ENCODE results near the gene ZKSCAN3.
A peak's percentile ranks its signal among the peaks of the same experiment; 100 is the strongest.

ZKSCAN3 gene

DNA sequence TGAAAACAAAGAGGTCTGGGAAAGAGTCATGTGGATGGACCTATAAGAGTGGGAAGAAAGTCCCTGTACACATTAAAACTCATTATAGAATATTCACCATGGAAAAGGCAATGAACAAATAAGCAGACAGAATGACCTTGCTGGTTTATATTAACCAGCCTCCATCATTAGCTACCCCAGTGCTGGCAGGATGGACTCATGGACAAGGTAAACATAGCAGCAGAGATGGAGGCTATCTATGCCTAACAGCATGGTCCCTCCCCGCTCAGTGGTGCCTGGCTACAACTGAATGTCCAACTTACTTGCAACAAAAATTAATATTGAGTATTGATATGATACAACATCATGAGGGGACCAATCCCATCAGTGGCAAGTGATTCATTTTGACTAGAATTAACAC lies 4.5 kb upstream of the ZKSCAN3 start:
- Histone ChIP-seq H3K9ac (ENCODE audit: low read depth, low read length) (no peak overlapping the region), H3K4me1 (ENCODE audit: insufficient read depth, low read length) (no peaks in the 10 kb centered on the region), H3K27me3 (ENCODE audit: insufficient read depth, low read length) (peaks cover 26% of the 10 kb centered on the region), H3K27ac (ENCODE audit: low read depth, low read length) (no peak overlapping the region), H3K36me3 (ENCODE audit: insufficient read depth, low read length) (no peaks in the 10 kb centered on the region), H3K4me3 (ENCODE audit: low read length) (no peak overlapping the region), H3K9me3 (ENCODE audit: insufficient read depth, low read depth, low read length) (no peaks in the 10 kb centered on the region)
- no CpG with 5 or more reads among the region's 1 CpG for WGBS

GRCh38 chr6:28347119-28347518 lies 2.6 kb upstream of the ZKSCAN3 start:
- no peak overlapping the region for H3K27ac ChIP-seq (ENCODE audit: low read depth, low read length)
- peaks cover 26% of the 10 kb centered on the region for H3K27me3 ChIP-seq (ENCODE audit: insufficient read depth, low read length)
- H3K9ac ChIP-seq (ENCODE audit: low read depth, low read length) = no peak overlapping the region
- no peaks in the 10 kb centered on the region for H3K36me3 ChIP-seq (ENCODE audit: insufficient read depth, low read length)
- 12% methylated on average over 1 of the region's 2 CpGs for WGBS
- 0 out of 2 replicates have a peak, but pooled peaks cover 7% of the 10 kb centered on the region for H3K4me1 ChIP-seq (ENCODE audit: insufficient read depth, low read length)
- H3K4me3 ChIP-seq (ENCODE audit: low read length) = no peak overlapping the region
- H3K9me3 ChIP-seq (ENCODE audit: insufficient read depth, low read depth, low read length) = no peaks in the 10 kb centered on the region

GRCh38 chr6:28349344-28349891 lies 329 bp upstream of the ZKSCAN3 start:
- peak overlapping the region; percentile 83; the same call in 1 of the 2 replicates for H3K9ac ChIP-seq (ENCODE audit: low read depth, low read length)
- no peak overlapping the region for H3K27ac ChIP-seq (ENCODE audit: low read depth, low read length)
- H3K9me3 ChIP-seq (ENCODE audit: insufficient read depth, low read depth, low read length) = 0 out of 2 replicates have a peak, but pooled peaks cover 4% of the 10 kb centered on the region
- peak overlapping the region; percentile 76 for H3K4me3 ChIP-seq (ENCODE audit: low read length)
- WGBS = 0% methylated on average over 8 of the region's 9 CpGs
- 0 out of 2 replicates have a peak, but pooled peaks cover 6% of the 10 kb centered on the region for H3K36me3 ChIP-seq (ENCODE audit: insufficient read depth, low read length)
- H3K4me1 ChIP-seq (ENCODE audit: insufficient read depth, low read length) = 0 out of 2 replicates have a peak, but pooled peaks cover 7% of the 10 kb centered on the region
- H3K27me3 ChIP-seq (ENCODE audit: insufficient read depth, low read length) = peaks cover 20% of the 10 kb centered on the region

GRCh38 chr6:28351087-28351486 lies 1.3 kb downstream of the ZKSCAN3 start:
- no peak overlapping the region for H3K9ac ChIP-seq (ENCODE audit: low read depth, low read length)
- H3K27ac ChIP-seq (ENCODE audit: low read depth, low read length) = no peak overlapping the region

GRCh38 chr6:28351493-28351925 lies 1.8 kb downstream of the ZKSCAN3 start:
- no peak overlapping the region for H3K27ac ChIP-seq (ENCODE audit: low read depth, low read length)
- H3K9ac ChIP-seq (ENCODE audit: low read depth, low read length) = no peak overlapping the region
- WGBS = 86% methylated on average over 1 of the region's 2 CpGs
- 0 out of 2 replicates have a peak, but pooled peaks cover 6% of the 10 kb centered on the region for H3K36me3 ChIP-seq (ENCODE audit: insufficient read depth, low read length)
- 0 out of 2 replicates have a peak, but pooled peaks cover 4% of the 10 kb centered on the region for H3K9me3 ChIP-seq (ENCODE audit: insufficient read depth, low read depth, low read length)
- peak overlapping the region; percentile 76 for H3K4me3 ChIP-seq (ENCODE audit: low read length)
- H3K27me3 ChIP-seq (ENCODE audit: insufficient read depth, low read length) = peaks cover 8% of the 10 kb centered on the region; the same call in 1 of the 2 replicates
- H3K4me1 ChIP-seq (ENCODE audit: insufficient read depth, low read length) = peaks cover 10% of the 10 kb centered on the region; the same call in 1 of the 2 replicates

More at GRCh38 chr6:28351087-28351486, 1.3 kb downstream of the ZKSCAN3 start:
- Histone ChIP-seq H3K4me1 (ENCODE audit: insufficient read depth, low read length) (peaks cover 10% of the 10 kb centered on the region; the same call in 1 of the 2 replicates), H3K4me3 (ENCODE audit: low read length) (peak overlapping the region; percentile 76), H3K9me3 (ENCODE audit: insufficient read depth, low read depth, low read length) (0 out of 2 replicates have a peak, but pooled peaks cover 4% of the 10 kb centered on the region), H3K36me3 (ENCODE audit: insufficient read depth, low read length) (0 out of 2 replicates have a peak, but pooled peaks cover 6% of the 10 kb centered on the region), H3K27me3 (ENCODE audit: insufficient read depth, low read length) (peaks cover 9% of the 10 kb centered on the region)
- WGBS = 80% methylated on average over 2 of the region's 2 CpGs

GRCh38 chr6:28353356-28353755 lies 3.6 kb downstream of the ZKSCAN3 start:
- 95% methylated on average over 3 of the region's 3 CpGs for WGBS
- H3K4me1 ChIP-seq (ENCODE audit: insufficient read depth, low read length) = peaks cover 10% of the 10 kb centered on the region; the same call in 1 of the 2 replicates

DNA sequence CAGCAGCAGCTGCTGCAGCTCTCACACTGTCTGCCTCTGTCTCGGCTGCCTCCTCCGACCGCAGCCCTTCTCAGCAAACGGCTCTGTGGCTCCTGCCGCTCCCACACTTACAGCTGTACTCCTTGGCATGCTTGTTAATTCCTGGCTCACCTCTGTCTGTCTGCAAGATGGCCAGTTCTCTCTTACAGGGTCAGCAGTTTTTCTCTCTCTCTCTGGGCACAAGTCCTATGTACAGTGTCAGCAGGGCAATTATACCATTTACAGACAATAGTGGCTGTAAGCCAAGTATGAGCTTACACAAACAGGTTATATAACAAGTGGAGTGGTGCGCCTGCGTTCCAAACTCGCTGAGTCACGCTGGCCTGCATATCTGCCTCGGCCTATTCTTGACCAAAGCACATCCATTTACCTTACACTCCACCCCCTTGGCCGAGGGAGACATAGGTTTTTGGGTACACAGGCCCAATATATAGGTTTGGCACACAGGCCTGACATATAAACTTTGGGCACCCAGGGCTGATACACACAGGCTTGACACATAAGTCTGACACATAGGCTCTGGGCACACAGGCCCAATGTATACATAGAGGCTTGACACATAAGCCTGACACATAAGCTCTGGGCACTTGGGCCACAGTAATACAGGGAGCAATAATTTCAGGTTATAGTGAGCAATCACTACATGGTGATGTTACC lies 4.4 kb downstream of the ZKSCAN3 start:
- H3K9ac ChIP-seq (ENCODE audit: low read depth, low read length) = no peak overlapping the region
- no peak overlapping the region for H3K4me3 ChIP-seq (ENCODE audit: low read length)
- 0 out of 2 replicates have a peak, but pooled peaks cover 11% of the 10 kb centered on the region for H3K9me3 ChIP-seq (ENCODE audit: insufficient read depth, low read depth, low read length)
- peaks cover 7% of the 10 kb centered on the region; the same call in 1 of the 2 replicates for H3K36me3 ChIP-seq (ENCODE audit: insufficient read depth, low read length)
- H3K4me1 ChIP-seq (ENCODE audit: insufficient read depth, low read length) = peaks cover 10% of the 10 kb centered on the region; the same call in 1 of the 2 replicates
- WGBS = 97% methylated on average over 11 of the region's 11 CpGs
- H3K27ac ChIP-seq (ENCODE audit: low read depth, low read length) = no peak overlapping the region
- H3K27me3 ChIP-seq (ENCODE audit: insufficient read depth, low read length) = no peaks in the 10 kb centered on the region

More at GRCh38 chr6:28353356-28353755, 3.6 kb downstream of the ZKSCAN3 start:
- H3K9me3 ChIP-seq (ENCODE audit: insufficient read depth, low read depth, low read length) = 0 out of 2 replicates have a peak, but pooled peaks cover 11% of the 10 kb centered on the region
- H3K4me3 ChIP-seq (ENCODE audit: low read length) = no peak overlapping the region
- no peak overlapping the region for H3K27ac ChIP-seq (ENCODE audit: low read depth, low read length)
- peaks cover under 1% of the 10 kb centered on the region; the same call in 1 of the 2 replicates for H3K27me3 ChIP-seq (ENCODE audit: insufficient read depth, low read length)
- no peak overlapping the region for H3K9ac ChIP-seq (ENCODE audit: low read depth, low read length)
- H3K36me3 ChIP-seq (ENCODE audit: insufficient read depth, low read length) = 0 out of 2 replicates have a peak, but pooled peaks cover 6% of the 10 kb centered on the region

DNA sequence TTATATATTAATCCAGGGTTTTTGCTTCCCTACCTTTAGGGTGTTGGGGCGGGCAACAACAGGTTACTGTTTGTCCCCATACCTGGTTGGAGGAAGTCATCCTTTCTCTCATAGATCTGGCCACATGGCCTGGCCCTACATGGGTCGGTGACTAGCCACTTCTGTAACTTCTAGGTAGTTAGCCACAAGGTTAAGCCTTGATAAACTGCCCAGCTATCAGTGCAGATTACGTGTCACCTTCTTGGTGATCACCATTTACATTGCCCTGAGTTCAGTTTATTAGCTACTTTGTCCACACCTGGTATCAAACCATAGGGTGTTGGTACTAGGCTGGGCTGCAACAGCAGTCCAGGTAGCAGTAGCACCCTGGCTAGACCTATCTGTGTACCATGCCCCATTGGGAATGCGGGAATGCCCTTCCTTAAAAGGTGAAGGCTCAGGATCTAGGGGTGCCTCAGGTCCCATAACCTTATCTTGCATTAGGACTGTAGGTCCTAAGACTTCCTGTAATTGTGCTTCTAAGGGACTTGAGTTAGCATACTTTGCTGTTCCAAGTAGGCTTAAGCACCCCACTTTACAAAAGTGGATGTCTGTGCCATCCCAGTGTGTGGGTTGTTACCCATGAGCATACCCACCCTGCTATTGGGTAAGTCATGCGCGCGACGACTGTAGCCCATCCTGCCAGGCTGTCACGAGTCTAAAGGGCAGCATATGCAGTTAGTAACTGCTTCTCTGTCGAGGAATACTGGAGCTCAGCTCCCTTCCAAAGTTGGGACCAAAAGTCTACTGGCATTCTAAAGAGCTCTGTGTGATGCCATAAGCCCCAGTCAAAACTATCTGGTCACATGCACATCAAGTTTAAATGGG lies 5.2 kb downstream of the ZKSCAN3 start:
- Histone ChIP-seq H3K4me3 (ENCODE audit: low read length) (no peak overlapping the region), H3K27ac (ENCODE audit: low read depth, low read length) (no peak overlapping the region)

DNA sequence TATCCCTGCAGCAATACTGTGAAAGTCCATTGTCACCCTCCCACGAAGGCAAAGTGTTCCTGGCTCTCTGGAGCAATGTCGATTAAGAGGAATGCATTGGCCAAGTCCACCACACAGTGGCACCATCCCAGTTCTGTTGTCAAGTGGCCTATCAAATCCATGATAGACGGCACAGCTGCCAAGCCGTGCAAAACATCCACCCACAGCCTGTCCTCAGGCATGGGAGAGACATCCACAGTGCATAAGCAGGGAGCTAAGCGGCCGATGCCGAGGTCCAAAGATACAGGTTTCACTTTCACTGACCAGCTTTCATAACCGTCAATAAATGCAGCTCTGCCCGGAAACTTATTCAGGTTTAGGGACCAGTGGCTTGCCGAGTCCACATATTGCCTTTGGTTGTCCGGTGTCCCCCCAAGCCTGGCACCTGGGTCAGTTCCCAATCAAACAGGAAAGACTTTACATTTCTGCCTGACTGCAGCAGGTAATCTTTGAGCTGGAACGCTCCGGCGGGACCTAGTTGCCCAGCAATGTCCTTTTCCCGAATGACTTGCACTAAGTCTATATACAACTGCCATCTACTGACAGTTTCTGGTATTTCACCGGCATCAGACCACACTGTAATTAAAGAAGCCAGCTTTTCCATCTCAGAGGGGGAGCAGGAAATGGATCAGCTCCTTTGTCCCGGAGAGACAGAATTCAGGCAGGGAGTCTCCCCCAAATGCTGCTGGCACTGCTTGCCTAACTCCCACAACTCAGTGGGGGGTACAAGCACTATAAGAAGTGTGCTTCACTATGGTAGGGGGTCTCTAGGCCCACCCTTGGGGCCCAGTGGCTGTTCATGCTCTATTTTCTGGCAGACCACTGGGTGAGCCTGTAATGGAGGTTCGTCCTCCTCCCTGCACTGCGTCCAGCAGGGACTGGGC lies 6.3 kb downstream of the ZKSCAN3 start:
- Histone ChIP-seq H3K4me3 (ENCODE audit: low read length) (peak overlapping the region; percentile 50), H3K9me3 (ENCODE audit: insufficient read depth, low read depth, low read length) (0 out of 2 replicates have a peak, but pooled peaks cover 11% of the 10 kb centered on the region), H3K27me3 (ENCODE audit: insufficient read depth, low read length) (no peaks in the 10 kb centered on the region), H3K4me1 (ENCODE audit: insufficient read depth, low read length) (peaks cover 6% of the 10 kb centered on the region; the same call in 1 of the 2 replicates), H3K36me3 (ENCODE audit: insufficient read depth, low read length) (peaks cover 19% of the 10 kb centered on the region), H3K9ac (ENCODE audit: low read depth, low read length) (peak overlapping the region; percentile 37), H3K27ac (ENCODE audit: low read depth, low read length) (peak overlapping the region; percentile 39)
- 21% methylated on average over 19 of the region's 19 CpGs for WGBS

More for the DNA sequence above, 5.2 kb downstream of the ZKSCAN3 start:
- H3K4me1 ChIP-seq (ENCODE audit: insufficient read depth, low read length) = peaks cover 10% of the 10 kb centered on the region; the same call in 1 of the 2 replicates
- no peaks in the 10 kb centered on the region for H3K27me3 ChIP-seq (ENCODE audit: insufficient read depth, low read length)
- H3K36me3 ChIP-seq (ENCODE audit: insufficient read depth, low read length) = peaks cover 12% of the 10 kb centered on the region
- 92% methylated on average over 10 of the region's 10 CpGs for WGBS
- 0 out of 2 replicates have a peak, but pooled peaks cover 11% of the 10 kb centered on the region for H3K9me3 ChIP-seq (ENCODE audit: insufficient read depth, low read depth, low read length)
- H3K9ac ChIP-seq (ENCODE audit: low read depth, low read length) = no peak overlapping the region

Measured in HUES64 (cell line).